HepG2 (cell line): ENCODE measurements around the gene NECAB2. TPM values are rescaled to one million over a fixed set of nuclear protein-coding genes. Genes with fewer than 3 reads are reported as not detected.

ENCODE experiments used
- ATAC-seq: fragments of 200-7000 bp; cut with Tn5 transposase; 3 replicates; pipeline ENCODE4 v1.9.1; 2020; ENCODE audit warnings: mild to moderate bottlenecking, moderate library complexity
- BruUV-seq: library from RNA; stranded (reverse); fragments of 400-500 nt; replicated peaks from 2 replicates; lab custom pipeline; 2021; lab: Mats Ljungman, UMichigan
- CTCF ChIA-PET: fragments of 300-600 bp; formaldehyde crosslinking; extraction: SDS; loops from one replicate; lab custom pipeline; 2021; ENCODE audit warnings: low total read pairs, inconsistent platforms, low intra/inter-chr PET ratio; lab: Yijun Ruan, JAX
- POLR2A ChIA-PET: fragments of 350-600 bp; sonication (Branson Sonifier 250); formaldehyde crosslinking; loops from one replicate; lab custom pipeline; 2020; ENCODE audit warnings: antibody characterized with exemption, inconsistent platforms; lab: Yijun Ruan, JAX
- DNase-seq: peaks from one replicate; pipeline ENCODE4 v3.0.0-alpha.2; 2015; ENCODE audit warnings: low spot score
- FAIRE-seq: peaks from 3 replicates; lab custom pipeline; 2011; peaks lifted over from hg19 to GRCh38; lab: Jason Lieb, UNC
- H2AFZ ChIP-seq: one replicate; pipeline ENCODE4 v1.6.1; 2011; ENCODE audit warnings: low read length, inconsistent platforms
- H3K27ac ChIP-seq: fragments of 300-600 bp; 3 replicates; pipeline ENCODE4 v1.8.0; 2011; ENCODE audit warnings: mixed run types, mild to moderate bottlenecking, mixed read lengths, low read length, inconsistent platforms; ENCODE audit not compliant: insufficient read depth; ENCODE audit errors: extremely low read length
- H3K27me3 ChIP-seq, 2 experiments: fragments of 200-600 bp in 1 of 2; 2 replicates in 1 of 2; 3 replicates in 1 of 2; pipeline versions ENCODE4 v1.6.0 to v1.8.0; 2011; ENCODE audit warnings: low read length in 2 of 2, mild to moderate bottlenecking in 2 of 2, moderate library complexity in 2 of 2, inconsistent platforms in 1 of 2; ENCODE audit not compliant: insufficient read depth in 2 of 2, control insufficient read depth in 1 of 2
- H3K36me3 ChIP-seq, 2 experiments: fragments of 200-600 bp in 1 of 2; replicated peaks in 1 of 2; 2 replicates in 1 of 2; 3 replicates in 1 of 2; pipeline versions ENCODE4 v1.5.1 to v1.8.0; 2011; ENCODE audit warnings: low read length in 2 of 2, inconsistent platforms in 1 of 2; ENCODE audit not compliant: insufficient read depth in 2 of 2, control insufficient read depth in 1 of 2
- H3K4me1 ChIP-seq: 2 replicates; pipeline ENCODE4 v1.5.1; 2012; ENCODE audit warnings: low read length, inconsistent platforms; ENCODE audit not compliant: insufficient read depth
- H3K4me2 ChIP-seq: 2 replicates; pipeline ENCODE4 v1.6.0; 2011; ENCODE audit warnings: low read depth, low read length, inconsistent platforms
- H3K4me3 ChIP-seq, 3 experiments: fragments of 200-600 bp in 1 of 3; sonication (generic), shearing (Covaris generic) in 1 of 3; replicated peaks in 1 of 3; 2 replicates each; pipeline ENCODE4 v1.5.1; 2011 to 2016; ENCODE audit warnings: low read length in 3 of 3, inconsistent platforms in 2 of 3, low read depth in 2 of 3, mild to moderate bottlenecking in 2 of 3, control low read depth in 1 of 3, mixed read lengths in 1 of 3; ENCODE audit not compliant: insufficient read depth in 1 of 3
- H3K79me2 ChIP-seq: one replicate; pipeline ENCODE4 v1.6.1; 2011; ENCODE audit warnings: low read length, inconsistent platforms; ENCODE audit not compliant: insufficient read depth
- H3K9ac ChIP-seq: 2 replicates; pipeline ENCODE4 v1.6.0; 2011; ENCODE audit warnings: mild to moderate bottlenecking, low read depth, low read length, inconsistent platforms; ENCODE audit not compliant: insufficient read depth
- H3K9me3 ChIP-seq: 2 replicates; pipeline ENCODE4 v1.5.1; 2012; ENCODE audit warnings: mild to moderate bottlenecking, low read length
- H4K20me1 ChIP-seq: 2 replicates; pipeline ENCODE4 v1.6.0; 2011; ENCODE audit warnings: inconsistent platforms, mild to moderate bottlenecking, low read length, moderate library complexity; ENCODE audit not compliant: insufficient read depth
- CCAR2 ChIP-seq: fragments of 200-400 bp; formaldehyde crosslinking; optimal IDR thresholded peaks from 2 replicates; pipeline ENCODE3; 2018; ENCODE audit warnings: low read depth, mild to moderate bottlenecking, low read length, moderate library complexity
- KMT2B ChIP-seq: IDR thresholded peaks from 2 replicates; pipeline ENCODE4 v1.6.1; 2016; ENCODE audit warnings: missing genetic modification reagents, missing compliant biosample characterization
- MZF1 ChIP-seq: sonication (generic); formaldehyde crosslinking; IDR thresholded peaks from 2 replicates; pipeline ENCODE4 v1.8.1; 2023; ENCODE audit warnings: mild to moderate bottlenecking, missing genetic modification reagents, borderline replicate concordance
- PAF1 ChIP-seq: IDR thresholded peaks from 2 replicates; pipeline ENCODE4 v1.6.1; 2016; ENCODE audit warnings: missing genetic modification reagents, missing compliant biosample characterization
- PATZ1 ChIP-seq: sonication (generic); formaldehyde crosslinking; IDR thresholded peaks from 2 replicates; pipeline ENCODE4 v1.4.0; 2020; ENCODE audit warnings: missing genetic modification reagents
- SNAPC5 ChIP-seq: sonication (generic); formaldehyde crosslinking; IDR thresholded peaks from 2 replicates; pipeline ENCODE4 v1.8.1; 2023; ENCODE audit warnings: mild to moderate bottlenecking, missing genetic modification reagents, borderline replicate concordance
- ZNF264 ChIP-seq: sonication (generic); formaldehyde crosslinking; IDR thresholded peaks from 2 replicates; pipeline ENCODE4 v1.4.0; 2020; ENCODE audit warnings: missing genetic modification reagents
- ZNF383 ChIP-seq: sonication (generic); formaldehyde crosslinking; IDR thresholded peaks from 2 replicates; pipeline ENCODE4 v1.4.0; 2020; ENCODE audit warnings: missing genetic modification reagents, mild to moderate bottlenecking, borderline replicate concordance
- ZNF616 ChIP-seq: sonication (generic); formaldehyde crosslinking; IDR thresholded peaks from 2 replicates; pipeline ENCODE4 v1.5.0; 2020; ENCODE audit warnings: low read depth, mild to moderate bottlenecking, missing genetic modification reagents
- ZNF740 ChIP-seq: sonication (generic); formaldehyde crosslinking; IDR thresholded peaks from 2 replicates; pipeline ENCODE4 v1.4.0; 2020; ENCODE audit warnings: missing genetic modification reagents
- ZNF772 ChIP-seq: sonication (generic); formaldehyde crosslinking; IDR thresholded peaks from 2 replicates; pipeline ENCODE4 v1.5.0; 2020; ENCODE audit warnings: mild to moderate bottlenecking, missing genetic modification reagents
- ZNF782 ChIP-seq: sonication (generic); formaldehyde crosslinking; IDR thresholded peaks from 2 replicates; pipeline ENCODE4 v1.4.0; 2020; ENCODE audit warnings: missing genetic modification reagents, mild to moderate bottlenecking, borderline replicate concordance
- WGBS: methylation state at CpG from one replicate; pipeline ENCODE4 v1.1.6; 2017; ENCODE audit warnings: low lambda C conversion rate; 5-methylcytosine and 5-hydroxymethylcytosine counted together
- in situ Hi-C: cut with HindIII; loops from 2 replicates; pipeline ENCODE4 v1.10.0; 2017; ENCODE audit warnings: low pct_unique_long_range_greater_than_20kb; ENCODE audit not compliant: extremely low pct_ligation_motif_present
- intact Hi-C: fragments of 100-400 bp; cut with micrococcal nuclease; formaldehyde crosslinking; loops from one replicate; pipeline ENCODE4 v1.10.0; 2022; ENCODE audit not compliant: unreplicated experiment
- polyA plus RNA-seq, 8 experiments: library from polyadenylated mRNA; depleted of rRNA in 3 of 8; stranded (reverse) in 7 of 8; unstranded in 1 of 8; fragments of >200 nt; fragmentation: Illumina TruSeq in 4 of 8; extraction: Trizol in 4 of 8; gene quantifications; 2 replicates each; pipeline versions ENCODE4 v1.2.1 to v1.2.3, GENCODE V29; 2011 to 2016; ENCODE audit warnings: low read depth in 4 of 8, missing spikeins in 1 of 8, mixed read lengths in 1 of 8; ENCODE audit not compliant: insufficient read depth in 1 of 8
- total RNA-seq, 5 experiments: library from RNA; depleted of rRNA; stranded (reverse); fragments of >200 nt; fragmentation: Illumina TruSeq; extraction: Trizol; gene quantifications; 2 replicates each; pipeline ENCODE4 v1.2.3, GENCODE V29; 2016; ENCODE audit warnings: low read depth in 1 of 5
- TF ChIP-seq, protein P1 (sequence below), 2 experiments: sonication (generic) in 1 of 2; formaldehyde crosslinking in 1 of 2; IDR thresholded peaks; 2 replicates each; pipeline versions ENCODE4 v1.4.0 to v1.6.1; 2018 to 2020; ENCODE audit warnings: missing genetic modification reagents in 2 of 2, borderline replicate concordance in 1 of 2, low read depth in 1 of 2, mild to moderate bottlenecking in 1 of 2, missing biosample characterization in 1 of 2
- TF ChIP-seq, protein P2 (sequence below): sonication (generic); formaldehyde crosslinking; IDR thresholded peaks from 2 replicates; pipeline ENCODE4 v1.4.0; 2020; ENCODE audit warnings: low read depth, missing genetic modification reagents

The NECAB2 gene
- total and polyA plus RNA-seq, 2 of the 13 experiments (the other 11 are each of a cell fraction or from before 2014, with no cell fraction given) = 0.21 to 0.49 TPM

DNA sequence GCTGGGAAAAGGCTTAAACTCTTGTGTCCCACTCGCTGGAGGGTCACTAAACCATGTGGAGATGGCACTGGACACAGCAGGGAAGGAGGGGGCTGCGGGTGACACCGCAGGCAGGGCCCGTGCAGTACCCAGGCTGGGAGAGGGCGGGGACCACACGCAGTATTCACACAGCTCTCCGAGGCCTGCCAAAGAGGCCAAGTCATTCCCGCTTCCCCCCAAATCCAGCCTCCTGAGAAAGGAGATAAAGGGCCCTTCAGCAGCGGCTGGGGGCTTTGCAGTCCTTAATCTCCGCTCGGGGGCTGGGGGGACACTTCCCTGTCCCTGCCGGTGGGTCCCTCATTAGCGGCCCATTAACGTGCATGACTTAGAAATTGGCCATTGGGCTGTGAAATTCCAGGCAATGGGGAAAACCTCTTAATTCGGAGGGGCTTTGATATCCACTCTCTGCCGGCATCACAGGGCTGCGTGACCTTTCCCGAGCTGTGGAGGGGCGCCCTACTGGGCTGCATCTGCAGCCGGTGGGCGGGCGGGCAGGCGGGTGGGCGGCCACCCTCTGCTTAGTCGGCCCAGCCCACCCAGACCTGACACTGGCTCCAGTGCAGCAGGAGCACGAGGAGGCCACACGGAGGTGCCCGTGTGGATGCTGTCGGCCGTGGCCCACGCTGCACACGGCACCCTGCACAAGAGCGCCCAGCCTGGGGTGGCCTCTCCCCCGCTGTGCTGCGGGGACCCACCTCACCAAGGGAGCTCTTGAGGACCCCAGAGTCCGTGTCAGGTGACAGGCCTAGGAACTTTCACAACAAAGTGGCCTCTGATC lies 77.2 kb downstream of the NECAB2 start:
- no peak for ATAC-seq
- TF ChIP-seq SNAPC5 (CRISPR knock-in tag) (no peak), PAF1 (CRISPR knock-in tag) (no peak), PATZ1 (CRISPR knock-in tag) (no peak), CCAR2 (no peak), ZNF740 (no peak), KMT2B (CRISPR knock-in tag) (no peak), ZNF616 (CRISPR knock-in tag) (no peak), ZNF383 (CRISPR knock-in tag) (no peak), ZNF782 (no peak), MZF1 (CRISPR knock-in tag) (no peak), ZNF772 (CRISPR knock-in tag) (no peak), ZNF264 (no peak)
- TF ChIP-seq, protein P1, sequence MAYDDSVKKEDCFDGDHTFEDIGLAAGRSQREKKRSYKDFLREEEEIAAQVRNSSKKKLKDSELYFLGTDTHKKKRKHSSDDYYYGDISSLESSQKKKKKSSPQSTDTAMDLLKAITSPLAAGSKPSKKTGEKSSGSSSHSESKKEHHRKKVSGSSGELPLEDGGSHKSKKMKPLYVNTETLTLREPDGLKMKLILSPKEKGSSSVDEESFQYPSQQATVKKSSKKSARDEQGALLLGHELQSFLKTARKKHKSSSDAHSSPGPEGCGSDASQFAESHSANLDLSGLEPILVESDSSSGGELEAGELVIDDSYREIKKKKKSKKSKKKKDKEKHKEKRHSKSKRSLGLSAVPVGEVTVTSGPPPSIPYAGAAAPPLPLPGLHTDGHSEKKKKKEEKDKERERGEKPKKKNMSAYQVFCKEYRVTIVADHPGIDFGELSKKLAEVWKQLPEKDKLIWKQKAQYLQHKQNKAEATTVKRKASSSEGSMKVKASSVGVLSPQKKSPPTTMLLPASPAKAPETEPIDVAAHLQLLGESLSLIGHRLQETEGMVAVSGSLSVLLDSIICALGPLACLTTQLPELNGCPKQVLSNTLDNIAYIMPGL (CRISPR knock-in tag; IDR thresholded peaks at IDR 0.05; ENCODE audit: borderline replicate concordance in 1 of 2, low read depth in 1 of 2) = no peak
- TF ChIP-seq, protein P2, sequence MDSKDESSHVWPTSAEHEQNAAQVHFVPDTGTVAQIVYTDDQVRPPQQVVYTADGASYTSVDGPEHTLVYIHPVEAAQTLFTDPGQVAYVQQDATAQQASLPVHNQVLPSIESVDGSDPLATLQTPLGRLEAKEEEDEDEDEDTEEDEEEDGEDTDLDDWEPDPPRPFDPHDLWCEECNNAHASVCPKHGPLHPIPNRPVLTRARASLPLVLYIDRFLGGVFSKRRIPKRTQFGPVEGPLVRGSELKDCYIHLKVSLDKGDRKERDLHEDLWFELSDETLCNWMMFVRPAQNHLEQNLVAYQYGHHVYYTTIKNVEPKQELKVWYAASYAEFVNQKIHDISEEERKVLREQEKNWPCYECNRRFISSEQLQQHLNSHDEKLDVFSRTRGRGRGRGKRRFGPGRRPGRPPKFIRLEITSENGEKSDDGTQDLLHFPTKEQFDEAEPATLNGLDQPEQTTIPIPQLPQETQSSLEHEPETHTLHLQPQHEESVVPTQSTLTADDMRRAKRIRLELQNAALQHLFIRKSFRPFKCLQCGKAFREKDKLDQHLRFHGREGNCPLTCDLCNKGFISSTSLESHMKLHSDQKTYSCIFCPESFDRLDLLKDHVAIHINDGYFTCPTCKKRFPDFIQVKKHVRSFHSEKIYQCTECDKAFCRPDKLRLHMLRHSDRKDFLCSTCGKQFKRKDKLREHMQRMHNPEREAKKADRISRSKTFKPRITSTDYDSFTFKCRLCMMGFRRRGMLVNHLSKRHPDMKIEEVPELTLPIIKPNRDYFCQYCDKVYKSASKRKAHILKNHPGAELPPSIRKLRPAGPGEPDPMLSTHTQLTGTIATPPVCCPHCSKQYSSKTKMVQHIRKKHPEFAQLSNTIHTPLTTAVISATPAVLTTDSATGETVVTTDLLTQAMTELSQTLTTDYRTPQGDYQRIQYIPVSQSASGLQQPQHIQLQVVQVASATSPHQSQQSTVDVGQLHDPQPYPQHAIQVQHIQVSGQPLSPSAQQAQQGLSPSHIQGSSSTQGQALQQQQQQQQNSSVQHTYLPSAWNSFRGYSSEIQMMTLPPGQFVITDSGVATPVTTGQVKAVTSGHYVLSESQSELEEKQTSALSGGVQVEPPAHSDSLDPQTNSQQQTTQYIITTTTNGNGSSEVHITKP (CRISPR knock-in tag) = no peak

More for the DNA sequence above, 77.2 kb downstream of the NECAB2 start:
- WGBS = 67% methylated on average over 20 of the region's 36 CpGs
- Histone ChIP-seq H3K27ac (no peak overlapping the region), H2AFZ (no peak overlapping the region), H3K9me3 (no peaks in the 10 kb centered on the region), H3K79me2 (no peaks in the 10 kb centered on the region), H3K4me2 (no peak overlapping the region), H3K4me1 (peaks cover 40% of the 10 kb centered on the region), H3K4me3 (no peak overlapping the region), H3K36me3 (peaks cover 0 to 3% of the 10 kb centered on the region in 2 experiments; a peak in 2 of 5 replicates), H3K9ac (no peak overlapping the region), H4K20me1 (no peaks in the 10 kb centered on the region; the same call in 1 of the 2 replicates), H3K27me3 (peaks cover 0 to 32% of the 10 kb centered on the region in 2 experiments; a peak in 3 of 5 replicates)
- no TSS peak for BruUV-seq
- DNase-seq = no peak
- CTCF ChIA-PET = interaction anchor here (1.9 kb wide), 2 partner anchors 88 to 118 kb away, joined by 13 to 25 read pairs; no protein-coding TSS in a partner anchor
- no peak for FAIRE-seq
- intact Hi-C loops (no loop called here), in situ Hi-C loops (loop anchor here (10.0 kb wide), 2 partner anchors 120 to 220 kb away; no protein-coding TSS in a partner anchor)
- POLR2A ChIA-PET = interaction anchor here (2.6 to 2.9 kb wide), 2 partner anchors 89 to 91 kb away, joined by 8 to 13 read pairs; partner anchors contain the start of gene OSGIN1
